Sigmoid colon (tissue), 4 donors: ENCODE measurements around the gene CDC42EP3.

Source experiments
- CTCF ChIP-seq, 4 experiments: fragments of 450-650 bp in 3 of 4; fragments of 200-600 bp in 1 of 4; IDR thresholded peaks; one replicate each; pipeline ENCODE4 v1.5.1; 2016 to 2019; ENCODE audit warnings: antibody characterized with exemption in 4 of 4, mild to moderate bottlenecking in 3 of 4, moderate library complexity in 2 of 4
- EP300 ChIP-seq, 4 donors: sonication (generic); formaldehyde crosslinking; IDR thresholded peaks; one replicate each; pipeline ENCODE4 v1.6.1; 2017; ENCODE audit warnings: antibody characterized with exemption in 4 of 4
- POLR2A ChIP-seq, 2 donors: fragments of 450-650 bp; IDR thresholded peaks; one replicate each; pipeline ENCODE4 v1.6.1; 2016; ENCODE audit warnings: antibody characterized with exemption in 2 of 2, mild to moderate bottlenecking in 2 of 2, moderate library complexity in 2 of 2
- POLR2AphosphoS5 ChIP-seq, 4 donors: sonication (generic); formaldehyde crosslinking; IDR thresholded peaks; one replicate each; pipeline ENCODE4 v1.6.1; 2017; ENCODE audit warnings: antibody characterized with exemption in 4 of 4

DNA sequence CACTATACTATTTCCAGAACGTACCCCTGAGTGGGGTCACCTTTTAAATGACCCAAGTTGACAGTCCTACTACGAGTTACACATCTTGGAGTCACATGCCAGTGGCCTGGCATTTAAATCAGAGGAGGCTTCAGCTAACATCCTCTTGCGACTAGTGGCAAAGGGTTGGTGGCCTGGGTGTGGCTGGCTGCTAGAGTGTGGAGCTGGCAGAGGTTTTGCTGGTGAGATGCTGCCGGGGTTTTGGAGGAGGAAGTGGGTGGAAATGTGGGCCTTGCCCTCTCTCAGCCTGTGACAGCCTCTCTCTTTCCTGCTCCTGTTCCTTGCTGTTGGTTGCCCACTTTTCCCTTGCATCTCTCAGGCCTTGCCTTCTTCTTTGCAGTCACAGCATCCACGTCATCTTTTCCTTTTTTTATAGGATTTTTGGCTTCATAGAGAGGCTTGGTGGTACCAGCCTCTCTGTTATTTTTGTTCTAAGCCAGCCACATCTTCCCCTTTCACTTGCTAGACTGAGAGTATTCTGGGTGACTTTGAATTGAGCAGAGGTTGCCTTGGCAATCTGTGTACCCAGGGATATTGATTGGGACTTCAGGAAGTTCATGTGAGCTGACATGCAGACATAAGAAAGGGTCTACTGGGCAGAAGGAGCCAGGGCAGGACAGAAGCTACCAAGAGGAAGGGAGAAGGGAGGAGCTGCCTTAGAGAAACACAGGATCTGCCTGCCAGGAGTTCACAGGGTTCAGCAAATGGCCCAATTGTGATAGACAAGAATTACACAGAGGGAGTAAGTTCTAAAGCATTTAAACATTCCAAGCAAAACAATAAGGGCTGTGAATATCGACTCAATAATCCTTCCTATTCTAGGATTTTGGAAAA, 55.4 kb downstream of the CDC42EP3 start:
- TF ChIP-seq CTCF (IDR thresholded peaks at IDR 0.05) (no peak), POLR2A (IDR thresholded peaks at IDR 0.05) (no peak), POLR2AphosphoS5 (IDR thresholded peaks at IDR 0.05) (no peak), EP300 (IDR thresholded peaks at IDR 0.05) (no peak)
